ENCODE results near the gene TIAM1.
A peak's percentile ranks its signal among the peaks of the same experiment; 100 is the strongest.

Gene TIAM1

GRCh38 chr21:31186916-31187315 lies 157.1 kb downstream of the TIAM1 start:
- TF ChIP-seq CTCF (IDR thresholded peaks at IDR 0.05), result no peak

- TF ChIP-seq CTCF (IDR thresholded peaks at IDR 0.05), result no peak
Measured at GRCh38 chr21:31185663-31186062, 158.4 kb downstream of the TIAM1 start.

- TF ChIP-seq CTCF (IDR thresholded peaks at IDR 0.05), result no peak
Measured at GRCh38 chr21:31184876-31185275, 159.2 kb downstream of the TIAM1 start.

GRCh38 chr21:31184459-31184858 lies 159.6 kb downstream of the TIAM1 start:
- no peak for TF ChIP-seq CTCF (IDR thresholded peaks at IDR 0.05)

- no peak for TF ChIP-seq CTCF (IDR thresholded peaks at IDR 0.05)
Measured at GRCh38 chr21:31182231-31183140, 161.6 kb downstream of the TIAM1 start.

GRCh38 chr21:31181082-31181750 lies 162.8 kb downstream of the TIAM1 start:
- no peak for TF ChIP-seq CTCF (IDR thresholded peaks at IDR 0.05)

- peak; percentile 59 for TF ChIP-seq CTCF (IDR thresholded peaks at IDR 0.05)
Measured at GRCh38 chr21:31180256-31181081, 163.6 kb downstream of the TIAM1 start.

Data from LNCAP (cell line).